ENCODE data around the gene ARID3B. TPM values are rescaled to one million over a fixed set of nuclear protein-coding genes. Genes with fewer than 3 reads are reported as not detected.

The ARID3B gene
- total RNA-seq, 1 experiment from 2014 or later, result 19.0 TPM

DNA sequence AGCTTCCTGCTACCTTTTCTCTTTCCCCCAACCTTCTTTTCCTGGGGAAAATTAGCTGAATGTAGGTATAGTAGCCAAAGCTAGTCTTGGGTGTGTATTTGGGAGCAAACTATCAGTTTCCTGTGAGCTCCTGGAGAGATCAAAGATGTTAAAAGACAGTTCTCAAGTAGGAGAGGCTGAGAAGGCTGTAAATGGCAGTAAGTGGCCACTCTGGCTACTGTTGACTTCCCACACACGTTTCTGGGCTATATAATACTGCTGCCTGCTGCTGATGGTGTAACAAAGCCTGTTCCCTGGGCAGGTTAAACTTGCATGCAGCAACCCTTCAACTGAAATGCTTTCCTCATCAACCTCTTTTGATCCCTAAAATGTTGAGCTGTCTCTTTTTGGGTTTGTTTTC is 27.6 kb downstream of the ARID3B start:
- H3K36me3 ChIP-seq (ENCODE audit: low read depth, low read length), result peaks cover 31% of the 10 kb centered on the region
- no peak overlapping the region for H3K4me3 ChIP-seq (ENCODE audit: low read length)
- H3K9me3 ChIP-seq (ENCODE audit: low read length), result no peaks in the 10 kb centered on the region
- ATAC-seq (no peak), DNase-seq (no peak)
- H2AFZ ChIP-seq (ENCODE audit: low read length), result no peak overlapping the region
- 0 out of 2 replicates have a peak, but pooled peaks cover 4% of the 10 kb centered on the region for H4K20me1 ChIP-seq (ENCODE audit: low read length)
- H3K9ac ChIP-seq (ENCODE audit: low read length), result no peak overlapping the region
- no peaks in the 10 kb centered on the region for H3F3A ChIP-seq (ENCODE audit: low read length, unreplicated experiment)
- BruUV-seq (replicated peaks), result no TSS peak
- ChIA-PET POLR2A (ENCODE audit: unreplicated experiment) (no interaction called here), CTCF (no interaction called here)
- H3K4me2 ChIP-seq (ENCODE audit: low read length), result no peak overlapping the region
- no peaks in the 10 kb centered on the region for H3K27me3 ChIP-seq (ENCODE audit: low read length)
- H3K4me1 ChIP-seq (ENCODE audit: insufficient read depth, low read length), result no peaks in the 10 kb centered on the region
- intact Hi-C loops (cut with micrococcal nuclease), result no loop called here
- no peak overlapping the region for H3K27ac ChIP-seq (ENCODE audit: low read length)
- peaks cover 33% of the 10 kb centered on the region for H3K79me2 ChIP-seq (ENCODE audit: low read length)
- no peaks in the 10 kb centered on the region for H3K9me2 ChIP-seq (replicated peaks; ENCODE audit: low read length)
- TF ChIP-seq, protein P1, sequence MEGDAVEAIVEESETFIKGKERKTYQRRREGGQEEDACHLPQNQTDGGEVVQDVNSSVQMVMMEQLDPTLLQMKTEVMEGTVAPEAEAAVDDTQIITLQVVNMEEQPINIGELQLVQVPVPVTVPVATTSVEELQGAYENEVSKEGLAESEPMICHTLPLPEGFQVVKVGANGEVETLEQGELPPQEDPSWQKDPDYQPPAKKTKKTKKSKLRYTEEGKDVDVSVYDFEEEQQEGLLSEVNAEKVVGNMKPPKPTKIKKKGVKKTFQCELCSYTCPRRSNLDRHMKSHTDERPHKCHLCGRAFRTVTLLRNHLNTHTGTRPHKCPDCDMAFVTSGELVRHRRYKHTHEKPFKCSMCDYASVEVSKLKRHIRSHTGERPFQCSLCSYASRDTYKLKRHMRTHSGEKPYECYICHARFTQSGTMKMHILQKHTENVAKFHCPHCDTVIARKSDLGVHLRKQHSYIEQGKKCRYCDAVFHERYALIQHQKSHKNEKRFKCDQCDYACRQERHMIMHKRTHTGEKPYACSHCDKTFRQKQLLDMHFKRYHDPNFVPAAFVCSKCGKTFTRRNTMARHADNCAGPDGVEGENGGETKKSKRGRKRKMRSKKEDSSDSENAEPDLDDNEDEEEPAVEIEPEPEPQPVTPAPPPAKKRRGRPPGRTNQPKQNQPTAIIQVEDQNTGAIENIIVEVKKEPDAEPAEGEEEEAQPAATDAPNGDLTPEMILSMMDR (conservative IDR thresholded peaks at IDR 0.05; ENCODE audit: low read depth, low read length), result no peak
- TF ChIP-seq EZH2 (IDR thresholded peaks at IDR 0.05; ENCODE audit: low read length, unreplicated experiment) (no peak), EZH2phosphoT487 (IDR thresholded peaks at IDR 0.05; ENCODE audit: borderline replicate concordance, low read length) (no peak)

DNA sequence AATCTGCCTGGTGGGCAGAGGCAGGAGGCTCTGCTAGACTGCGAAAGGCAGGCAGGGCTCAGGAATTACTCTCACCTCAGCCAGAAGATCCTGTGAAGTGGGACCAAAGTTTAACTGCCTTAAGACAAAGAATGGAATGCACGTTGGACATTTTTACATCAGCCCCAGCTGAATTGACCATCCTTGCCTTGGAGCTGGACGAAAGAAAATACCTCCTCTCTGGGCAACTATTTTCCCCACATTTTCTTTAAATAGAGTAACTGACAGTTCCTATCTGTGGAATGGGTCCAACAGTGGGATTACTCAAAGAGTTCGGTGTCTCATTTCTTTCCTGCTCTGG is 28.7 kb downstream of the ARID3B start:
- Histone ChIP-seq H3K27ac (ENCODE audit: low read length) (no peak overlapping the region), H3K9me2 (replicated peaks; ENCODE audit: low read length) (no peaks in the 10 kb centered on the region), H3K9me3 (ENCODE audit: low read length) (no peaks in the 10 kb centered on the region), H3K27me3 (ENCODE audit: low read length) (no peaks in the 10 kb centered on the region), H4K20me1 (ENCODE audit: low read length) (0 out of 2 replicates have a peak, but pooled peaks cover 4% of the 10 kb centered on the region), H3K4me3 (ENCODE audit: low read length) (no peak overlapping the region), H2AFZ (ENCODE audit: low read length) (no peak overlapping the region), H3K36me3 (ENCODE audit: low read depth, low read length) (peaks cover 40% of the 10 kb centered on the region), H3K4me2 (ENCODE audit: low read length) (no peak overlapping the region), H3K9ac (ENCODE audit: low read length) (no peak overlapping the region), H3K79me2 (ENCODE audit: low read length) (peaks cover 22% of the 10 kb centered on the region), H3K4me1 (ENCODE audit: insufficient read depth, low read length) (no peaks in the 10 kb centered on the region), H3F3A (ENCODE audit: low read length, unreplicated experiment) (no peaks in the 10 kb centered on the region)
- BruUV-seq (replicated peaks), result no TSS peak
- TF ChIP-seq EZH2 (IDR thresholded peaks at IDR 0.05; ENCODE audit: low read length, unreplicated experiment), result no peak
- no peak for TF ChIP-seq EZH2phosphoT487 (IDR thresholded peaks at IDR 0.05; ENCODE audit: borderline replicate concordance, low read length)
- TF ChIP-seq, protein P1 (conservative IDR thresholded peaks at IDR 0.05; ENCODE audit: low read depth, low read length), result no peak
- DNase-seq (no peak), ATAC-seq (no peak)
- intact Hi-C loops (cut with micrococcal nuclease), result no loop called here
- ChIA-PET POLR2A (ENCODE audit: unreplicated experiment) (no interaction called here), CTCF (no interaction called here)

DNA sequence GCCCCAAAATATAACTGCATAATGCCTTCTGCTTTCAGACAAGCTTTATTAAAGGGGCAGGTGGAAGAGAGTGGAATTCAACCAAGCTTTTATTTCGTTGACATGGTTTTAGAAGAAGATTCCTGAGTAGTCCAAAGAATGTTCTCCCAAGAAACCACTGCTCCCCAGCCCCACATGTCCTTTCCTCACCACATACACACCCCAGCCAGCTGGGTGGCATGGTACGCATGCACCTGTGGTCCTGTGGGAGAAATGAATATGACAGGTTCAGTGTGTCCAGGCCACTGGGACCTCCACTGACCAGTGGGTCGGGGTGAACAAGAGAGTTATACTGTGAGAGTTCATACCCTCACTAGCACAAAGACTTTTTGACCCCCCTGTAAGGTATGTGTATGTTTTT is 30.2 kb downstream of the ARID3B start:
- H3K27me3 ChIP-seq (ENCODE audit: low read length), result no peaks in the 10 kb centered on the region
- H3K4me1 ChIP-seq (ENCODE audit: insufficient read depth, low read length), result no peaks in the 10 kb centered on the region
- intact Hi-C loops (cut with micrococcal nuclease), result no loop called here
- ATAC-seq (no peak), DNase-seq (no peak)
- H3K9ac ChIP-seq (ENCODE audit: low read length), result no peak overlapping the region
- peaks cover 10% of the 10 kb centered on the region for H3K79me2 ChIP-seq (ENCODE audit: low read length)
- TF ChIP-seq EZH2 (IDR thresholded peaks at IDR 0.05; ENCODE audit: low read length, unreplicated experiment) (no peak), EZH2phosphoT487 (IDR thresholded peaks at IDR 0.05; ENCODE audit: borderline replicate concordance, low read length) (no peak)
- TF ChIP-seq, protein P1 (conservative IDR thresholded peaks at IDR 0.05; ENCODE audit: low read depth, low read length), result no peak
- no peak overlapping the region for H3K27ac ChIP-seq (ENCODE audit: low read length)
- H3K4me2 ChIP-seq (ENCODE audit: low read length), result no peak overlapping the region
- H4K20me1 ChIP-seq (ENCODE audit: low read length), result no peaks in the 10 kb centered on the region
- no TSS peak for BruUV-seq (replicated peaks)
- no peaks in the 10 kb centered on the region for H3F3A ChIP-seq (ENCODE audit: low read length, unreplicated experiment)
- peaks cover 40% of the 10 kb centered on the region for H3K36me3 ChIP-seq (ENCODE audit: low read depth, low read length)
- ChIA-PET CTCF (no interaction called here), POLR2A (ENCODE audit: unreplicated experiment) (no interaction called here)
- H3K9me3 ChIP-seq (ENCODE audit: low read length), result no peaks in the 10 kb centered on the region
- H3K4me3 ChIP-seq (ENCODE audit: low read length), result no peak overlapping the region
- H2AFZ ChIP-seq (ENCODE audit: low read length), result no peak overlapping the region
- H3K9me2 ChIP-seq (replicated peaks; ENCODE audit: low read length), result no peaks in the 10 kb centered on the region
